Fibroblast of pulmonary artery (primary cell): Measurements from ENCODE around the gene STEAP3.
A peak's percentile ranks its signal among the peaks of the same experiment; 100 is the strongest.

ENCODE experiments used
- DNase-seq: peaks from one replicate; pipeline ENCODE4 v3.0.0-alpha.2; 2010; ENCODE audit warnings: low read depth
- H3K4me3 ChIP-seq: replicated peaks from 2 replicates; pipeline ENCODE4 v1.5.1; 2011; ENCODE audit warnings: low read depth, mild to moderate bottlenecking, control low read depth, low read length, moderate library complexity
- TF ChIP-seq, protein P1 (sequence below): IDR thresholded peaks from 2 replicates; pipeline ENCODE4 v1.5.1; 2011; ENCODE audit warnings: mild to moderate bottlenecking, control low read depth, low read length, inconsistent platforms; ENCODE audit errors: missing control alignments

The STEAP3 gene

GRCh38 chr2:119197529-119198239 is 25.9 kb upstream of the STEAP3 start:
- H3K4me3 ChIP-seq = no peak overlapping the region
- DNase-seq = peak; percentile 21
- TF ChIP-seq, protein P1, sequence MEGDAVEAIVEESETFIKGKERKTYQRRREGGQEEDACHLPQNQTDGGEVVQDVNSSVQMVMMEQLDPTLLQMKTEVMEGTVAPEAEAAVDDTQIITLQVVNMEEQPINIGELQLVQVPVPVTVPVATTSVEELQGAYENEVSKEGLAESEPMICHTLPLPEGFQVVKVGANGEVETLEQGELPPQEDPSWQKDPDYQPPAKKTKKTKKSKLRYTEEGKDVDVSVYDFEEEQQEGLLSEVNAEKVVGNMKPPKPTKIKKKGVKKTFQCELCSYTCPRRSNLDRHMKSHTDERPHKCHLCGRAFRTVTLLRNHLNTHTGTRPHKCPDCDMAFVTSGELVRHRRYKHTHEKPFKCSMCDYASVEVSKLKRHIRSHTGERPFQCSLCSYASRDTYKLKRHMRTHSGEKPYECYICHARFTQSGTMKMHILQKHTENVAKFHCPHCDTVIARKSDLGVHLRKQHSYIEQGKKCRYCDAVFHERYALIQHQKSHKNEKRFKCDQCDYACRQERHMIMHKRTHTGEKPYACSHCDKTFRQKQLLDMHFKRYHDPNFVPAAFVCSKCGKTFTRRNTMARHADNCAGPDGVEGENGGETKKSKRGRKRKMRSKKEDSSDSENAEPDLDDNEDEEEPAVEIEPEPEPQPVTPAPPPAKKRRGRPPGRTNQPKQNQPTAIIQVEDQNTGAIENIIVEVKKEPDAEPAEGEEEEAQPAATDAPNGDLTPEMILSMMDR = no peak

DNA sequence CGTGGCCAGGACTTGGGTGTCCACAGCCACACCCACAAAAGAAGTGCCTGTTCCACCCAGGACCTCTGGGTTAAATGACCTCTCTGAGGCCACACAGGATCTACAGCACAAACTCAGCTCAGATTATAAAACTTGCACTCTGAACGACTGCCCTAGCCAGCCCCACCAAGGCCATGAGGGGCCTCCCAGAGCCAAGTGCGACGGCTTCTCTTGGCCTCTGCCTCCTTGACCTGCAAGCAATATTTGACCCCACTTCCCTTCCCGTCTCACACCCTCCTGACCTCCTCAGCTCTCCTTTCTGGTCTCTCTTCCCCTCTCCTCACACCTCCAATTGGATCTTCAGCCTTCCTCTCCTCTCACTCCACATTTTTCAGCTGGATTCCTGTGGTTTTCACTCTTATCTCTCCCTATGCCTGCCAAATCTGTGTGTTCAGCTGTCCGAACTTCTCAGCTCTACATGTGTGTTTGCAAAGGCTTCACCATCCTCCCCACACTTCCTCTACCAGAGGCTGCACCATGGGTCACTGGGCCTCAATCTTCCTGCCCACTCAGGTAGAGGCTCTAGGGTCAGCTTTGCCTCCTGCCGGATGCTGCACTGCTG is 25.3 kb upstream of the STEAP3 start:
- TF ChIP-seq, protein P1 = no peak
- peak; percentile 68 for DNase-seq
- H3K4me3 ChIP-seq = no peak overlapping the region

DNA sequence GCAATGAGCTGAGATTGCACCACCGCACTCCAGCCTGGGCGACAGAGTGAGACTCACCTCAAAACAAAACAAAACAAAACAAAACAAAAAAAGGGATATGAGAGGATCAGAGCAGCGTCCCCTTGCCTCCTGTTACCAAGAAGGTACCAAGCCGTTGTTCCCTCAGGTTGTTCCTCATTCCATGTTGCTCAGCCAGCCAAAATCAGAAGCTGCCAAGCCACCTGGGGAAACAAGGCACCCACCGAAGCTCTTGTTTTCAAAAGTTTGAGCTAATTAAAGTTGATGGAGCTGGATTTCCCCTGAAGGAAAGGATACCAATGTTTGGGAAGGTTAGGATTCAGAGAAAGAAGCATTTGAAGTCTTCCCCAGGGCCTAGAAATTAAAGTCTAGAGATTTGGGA is 21.8 kb upstream of the STEAP3 start:
- TF ChIP-seq, protein P1 = no peak
- no peak overlapping the region for H3K4me3 ChIP-seq
- DNase-seq = no peak

DNA sequence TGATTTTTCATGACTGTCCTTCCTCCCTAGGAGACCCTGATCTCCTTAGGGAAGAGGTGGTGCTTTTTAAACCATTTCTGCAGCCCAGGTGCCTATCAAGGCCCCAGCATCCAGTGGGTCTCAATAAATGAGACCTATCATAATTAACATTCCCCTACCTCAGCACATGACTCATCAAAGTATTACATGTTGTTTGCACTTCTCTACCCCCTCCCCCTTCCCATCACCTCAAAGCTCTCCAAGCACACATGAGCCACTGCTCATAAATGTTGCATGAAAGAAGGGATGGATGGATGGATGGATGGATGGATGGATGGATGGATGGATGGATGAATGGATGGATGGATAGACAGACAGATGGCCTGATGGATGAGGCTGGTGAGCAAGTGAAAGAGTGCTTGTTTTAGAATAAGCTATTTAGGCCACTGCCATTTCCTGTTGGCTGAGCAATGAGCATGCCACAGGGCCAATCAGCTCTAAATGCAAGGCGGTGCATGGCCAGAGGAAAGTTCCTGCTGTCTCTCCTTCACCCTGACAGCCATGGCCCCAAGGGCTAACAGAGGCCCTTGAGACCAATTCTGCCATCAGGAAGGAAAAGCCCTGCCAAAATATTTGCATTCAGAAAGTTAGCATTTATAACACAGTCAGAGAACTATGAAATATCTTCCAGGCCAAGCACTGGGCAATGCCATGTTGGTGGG is 20.9 kb upstream of the STEAP3 start:
- no peak overlapping the region for H3K4me3 ChIP-seq
- TF ChIP-seq, protein P1 = no peak
- DNase-seq = no peak

- H3K4me3 ChIP-seq = no peak overlapping the region
- TF ChIP-seq, protein P1 = no peak
- no peak for DNase-seq
Observed at GRCh38 chr2:119204525-119204924, 19.1 kb upstream of the STEAP3 start.

GRCh38 chr2:119205001-119205706 is 18.5 kb upstream of the STEAP3 start:
- no peak overlapping the region for H3K4me3 ChIP-seq
- TF ChIP-seq, protein P1 = no peak
- DNase-seq = no peak
